Transverse colon (tissue), 3 donors: ENCODE data around the gene CENPS.

ENCODE experiments used
- POLR2A ChIP-seq: fragments of 450-650 bp; IDR thresholded peaks from one replicate; pipeline ENCODE4 v1.6.1; 2016; ENCODE audit warnings: antibody characterized with exemption, mild to moderate bottlenecking, moderate library complexity
- TF ChIP-seq, protein P1 (sequence below), 5 experiments: fragments of 200-600 bp in 3 of 5; fragments of 450-650 bp in 2 of 5; sonication (generic) in 3 of 5; IDR thresholded peaks; 1 replicate in 2 of 5; 2 replicates in 3 of 5; pipeline ENCODE4 v1.5.1; 2016 to 2017; ENCODE audit warnings: antibody characterized with exemption in 5 of 5, inconsistent platforms in 3 of 5, mild to moderate bottlenecking in 2 of 5, moderate library complexity in 1 of 5

DNA sequence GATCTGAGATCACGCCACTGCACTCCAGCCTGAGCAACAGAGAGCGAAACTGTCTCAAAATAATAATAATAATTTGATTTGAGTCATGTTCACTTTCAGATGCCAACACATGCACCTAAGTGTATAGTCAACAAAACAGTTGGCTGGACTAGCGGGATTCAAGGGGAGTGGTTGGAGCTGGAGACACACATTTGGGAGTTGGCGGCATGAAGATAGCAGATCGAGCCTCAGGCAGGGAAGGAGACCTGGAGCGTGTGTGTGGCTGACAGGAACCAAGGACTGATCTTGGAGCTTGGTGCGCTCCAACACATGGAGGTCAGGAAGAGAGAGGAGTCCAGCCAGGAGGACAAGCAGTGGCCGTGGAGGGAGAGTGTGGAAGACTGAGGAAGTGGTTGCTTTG is 46.0 kb upstream of the CENPS start:
- TF ChIP-seq, protein P1, sequence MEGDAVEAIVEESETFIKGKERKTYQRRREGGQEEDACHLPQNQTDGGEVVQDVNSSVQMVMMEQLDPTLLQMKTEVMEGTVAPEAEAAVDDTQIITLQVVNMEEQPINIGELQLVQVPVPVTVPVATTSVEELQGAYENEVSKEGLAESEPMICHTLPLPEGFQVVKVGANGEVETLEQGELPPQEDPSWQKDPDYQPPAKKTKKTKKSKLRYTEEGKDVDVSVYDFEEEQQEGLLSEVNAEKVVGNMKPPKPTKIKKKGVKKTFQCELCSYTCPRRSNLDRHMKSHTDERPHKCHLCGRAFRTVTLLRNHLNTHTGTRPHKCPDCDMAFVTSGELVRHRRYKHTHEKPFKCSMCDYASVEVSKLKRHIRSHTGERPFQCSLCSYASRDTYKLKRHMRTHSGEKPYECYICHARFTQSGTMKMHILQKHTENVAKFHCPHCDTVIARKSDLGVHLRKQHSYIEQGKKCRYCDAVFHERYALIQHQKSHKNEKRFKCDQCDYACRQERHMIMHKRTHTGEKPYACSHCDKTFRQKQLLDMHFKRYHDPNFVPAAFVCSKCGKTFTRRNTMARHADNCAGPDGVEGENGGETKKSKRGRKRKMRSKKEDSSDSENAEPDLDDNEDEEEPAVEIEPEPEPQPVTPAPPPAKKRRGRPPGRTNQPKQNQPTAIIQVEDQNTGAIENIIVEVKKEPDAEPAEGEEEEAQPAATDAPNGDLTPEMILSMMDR (IDR thresholded peaks at IDR 0.05), result no peak
- no peak for TF ChIP-seq POLR2A
